Prostate gland (tissue), 2 donors: ENCODE data around the gene DGKB.

Experiments used
- CTCF ChIP-seq, 4 experiments: fragments of 200-600 bp in 2 of 4; fragments of 450-650 bp in 2 of 4; sonication (generic) in 2 of 4; IDR thresholded peaks; 1 replicate in 3 of 4; 2 replicates in 1 of 4; pipeline ENCODE4 v1.5.1; 2016 to 2019; ENCODE audit warnings: antibody characterized with exemption in 4 of 4, mild to moderate bottlenecking in 2 of 4, moderate library complexity in 2 of 4
- POLR2AphosphoS5 ChIP-seq: sonication (generic); formaldehyde crosslinking; IDR thresholded peaks from one replicate; pipeline ENCODE4 v1.6.1; 2017; ENCODE audit warnings: antibody characterized with exemption

GRCh38 chr7:14124716-14125115 is 777.8 kb downstream of the DGKB start:
- TF ChIP-seq CTCF (IDR thresholded peaks at IDR 0.05) (no peak), POLR2AphosphoS5 (no peak)
